Measurements from ENCODE around the gene GLB1L2.

GLB1L2 gene

DNA sequence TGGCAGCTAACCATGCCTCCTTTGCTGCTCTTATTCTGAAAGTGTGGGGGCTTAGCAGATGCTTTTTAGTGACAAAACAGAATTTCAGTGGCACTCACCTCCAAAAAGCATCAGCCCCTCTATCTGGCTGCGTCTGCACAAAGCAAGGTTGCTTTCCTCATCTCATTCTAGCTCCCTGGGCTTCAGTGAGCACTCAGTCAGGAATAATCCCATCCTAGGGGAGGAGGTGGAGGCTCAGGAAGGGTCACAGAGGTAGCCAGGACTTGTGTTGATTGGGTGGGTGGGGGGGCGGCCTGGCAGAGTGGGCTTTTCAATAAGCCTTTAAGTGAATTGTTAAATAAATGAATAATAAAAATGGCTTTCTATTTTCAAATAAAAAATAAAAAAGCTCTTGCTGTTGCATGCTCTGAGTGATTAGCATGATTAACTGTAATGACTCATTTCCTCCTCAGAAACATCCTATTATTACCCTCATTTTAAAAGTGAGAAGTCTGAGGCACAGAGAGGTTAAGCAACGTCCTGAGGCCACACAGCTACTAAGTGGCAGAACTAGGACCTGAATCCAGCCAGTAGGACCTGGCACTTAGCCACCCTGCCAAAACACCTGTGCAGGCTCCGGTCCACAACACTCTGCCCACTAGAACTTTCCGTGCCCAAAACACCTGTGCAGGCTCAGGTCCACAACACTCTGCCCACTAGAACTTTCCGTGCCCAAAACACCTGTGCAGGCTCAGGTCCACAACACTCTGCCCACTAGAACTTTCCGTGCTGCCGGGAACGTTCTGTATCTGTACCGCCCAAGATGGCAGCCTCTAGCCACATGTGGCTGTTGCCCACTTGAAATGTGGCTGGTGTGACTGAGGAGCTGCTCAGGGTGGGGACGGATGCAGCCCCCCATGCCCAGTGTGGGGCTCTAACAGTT, 74.7 kb downstream of the GLB1L2 start:
- no peak for DNase-seq (ENCODE audit: low read depth)

DNA sequence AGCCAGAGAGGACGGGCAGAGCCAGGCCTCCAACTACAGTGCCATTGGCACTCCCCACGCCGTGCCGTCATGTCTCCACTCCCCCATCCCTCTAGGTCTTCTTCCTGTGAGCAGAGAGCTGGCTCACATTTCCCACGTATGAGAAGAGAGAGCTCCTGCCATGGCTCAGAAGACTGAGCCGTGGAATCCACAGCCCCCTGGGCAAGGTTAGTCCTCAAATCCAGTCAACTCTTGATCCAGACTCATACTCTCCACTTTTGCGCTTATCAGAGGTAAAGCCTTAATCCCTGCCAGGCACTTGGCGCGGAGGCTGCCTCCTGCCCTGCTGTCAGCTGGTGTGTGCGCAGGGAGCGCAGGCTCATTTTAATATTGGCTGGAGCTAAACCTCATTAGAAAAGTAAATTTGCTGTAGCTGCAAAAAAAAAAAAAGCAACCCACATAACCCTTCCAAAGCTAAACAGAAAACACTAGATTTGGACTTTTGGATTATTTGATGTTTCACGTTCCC, 75.6 kb downstream of the GLB1L2 start:
- no peak for DNase-seq (ENCODE audit: low read depth)

DNA sequence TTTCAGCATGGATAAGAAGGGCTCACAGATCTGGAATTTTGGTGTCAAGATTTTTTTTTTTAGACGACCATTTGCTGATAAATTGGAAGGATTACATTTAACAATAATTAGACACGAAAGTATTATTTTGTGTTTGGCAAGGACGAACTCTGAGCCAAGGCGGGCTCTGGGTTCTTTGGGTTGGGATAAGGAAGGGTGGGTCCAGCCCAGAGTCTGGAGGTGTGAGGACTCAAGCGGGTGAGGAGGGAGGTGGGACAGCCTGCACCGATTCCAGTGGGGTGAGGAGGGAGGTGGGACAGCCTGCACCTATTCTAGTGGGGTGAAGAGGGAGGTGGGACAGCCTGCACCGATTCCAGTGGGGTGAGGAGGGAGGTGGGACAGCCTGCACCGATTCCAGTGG, 76.1 kb downstream of the GLB1L2 start:
- no peak for DNase-seq (ENCODE audit: low read depth)

DNA sequence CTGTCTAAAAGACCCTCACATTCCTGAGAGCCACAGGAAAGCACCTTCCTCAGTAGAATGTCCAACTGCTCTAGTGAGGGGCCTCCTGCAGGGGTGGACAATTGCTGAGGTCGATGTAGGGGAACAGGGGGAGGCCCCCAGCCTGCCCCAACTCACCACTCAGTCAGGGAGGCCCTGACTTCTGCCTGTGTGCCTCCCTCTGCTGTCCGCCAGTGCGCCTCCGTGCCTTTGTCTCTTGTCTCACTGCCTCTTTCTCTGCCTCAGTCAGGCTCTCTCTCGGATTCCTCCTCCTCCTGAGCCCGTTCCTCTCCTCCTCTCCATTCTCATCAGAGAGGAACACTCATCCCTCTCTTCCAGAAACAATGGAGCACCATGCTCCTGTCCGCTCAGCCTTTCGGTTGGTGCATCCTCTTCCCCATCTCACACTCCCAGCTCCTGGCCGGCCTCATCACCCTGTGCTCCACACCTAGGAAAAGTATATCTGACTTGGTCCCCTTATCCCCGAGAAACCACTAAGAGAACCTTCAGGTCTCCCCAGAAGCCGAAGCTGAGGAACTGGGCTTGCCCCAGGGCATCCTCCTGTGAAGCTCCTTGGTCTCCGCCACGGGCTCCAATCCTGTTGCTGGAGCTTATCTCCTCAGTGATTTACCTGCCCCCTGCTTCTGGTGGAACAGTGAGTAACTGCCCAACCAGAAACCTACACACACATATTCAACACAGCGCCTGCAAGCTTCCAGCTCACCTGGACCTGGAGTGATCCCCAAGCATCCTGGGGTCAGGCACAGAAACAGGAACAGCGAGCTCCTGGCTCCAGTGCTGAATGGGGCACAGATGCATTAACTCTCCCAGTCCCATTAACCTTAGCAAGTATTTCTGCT, 78.0 kb downstream of the GLB1L2 start:
- no peak for DNase-seq (ENCODE audit: low read depth)

DNA sequence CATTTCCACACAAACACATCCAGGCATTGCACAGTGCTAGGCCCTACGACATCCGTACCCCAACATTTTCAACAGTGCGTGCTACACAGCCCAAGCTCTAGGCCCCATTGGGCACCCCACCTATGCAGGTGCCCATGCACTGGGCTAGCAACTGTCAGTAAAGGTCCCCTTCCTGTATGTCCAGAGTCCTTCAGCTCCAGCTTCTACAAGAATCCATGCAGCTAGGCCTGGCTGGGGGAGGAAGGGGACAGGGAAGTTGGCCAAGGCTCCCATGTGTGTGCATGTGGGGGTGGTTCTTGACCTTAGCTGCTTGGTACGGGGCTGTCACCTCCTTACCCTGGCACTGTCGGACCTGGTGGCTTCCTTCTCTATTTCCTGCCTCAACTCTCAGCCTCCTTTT, 79.0 kb downstream of the GLB1L2 start:
- DNase-seq (ENCODE audit: low read depth): no peak

DNA sequence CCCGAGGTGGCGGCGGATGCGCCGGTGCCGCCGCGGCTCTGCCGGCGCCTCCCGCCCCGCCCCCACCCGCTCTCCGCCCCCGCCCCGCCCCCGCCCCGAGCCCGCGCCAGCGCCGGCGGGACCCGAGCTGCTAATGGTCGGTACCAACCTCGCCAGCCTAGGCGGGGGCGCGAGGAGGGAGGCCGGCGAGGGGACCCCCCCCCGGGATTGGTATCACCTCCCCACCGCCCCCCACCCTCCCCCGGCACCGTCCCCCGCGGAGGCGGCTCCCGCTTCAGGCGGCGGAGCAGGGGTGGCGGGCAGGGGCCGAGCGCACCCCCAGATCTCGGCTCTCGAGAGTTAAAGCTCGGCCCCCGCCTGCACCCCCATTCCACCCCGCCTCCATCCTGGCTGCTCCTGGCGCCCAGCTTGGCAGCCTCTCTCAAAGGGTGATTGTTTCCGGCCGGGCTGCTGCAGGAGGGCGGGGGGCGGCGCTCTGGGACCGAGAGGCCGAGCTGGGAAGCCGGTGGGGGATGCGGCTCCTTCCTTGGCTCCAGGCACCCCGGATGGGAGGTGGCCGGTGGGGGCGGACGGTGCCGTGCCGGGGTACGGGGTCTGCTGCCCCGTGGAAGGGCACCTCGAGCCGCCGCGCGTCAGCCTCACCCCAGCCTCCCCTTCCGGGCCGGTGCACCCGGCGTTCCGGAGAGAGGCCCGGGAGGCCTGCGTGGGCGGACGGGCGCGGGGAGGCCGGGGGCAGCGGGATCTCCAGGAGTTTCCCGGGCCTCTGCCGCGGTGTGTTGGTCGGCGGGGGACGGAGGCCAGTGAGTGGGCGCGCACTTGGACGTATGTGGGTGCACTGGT, 80.6 kb downstream of the GLB1L2 start, which contains the start of gene B3GAT1:
Gene B3GAT1, minus strand, starts transcription at position 40 of the 840 bp plus-strand sequence. CDS start 24,583 bp downstream, outside the sequence.
- DNase-seq (ENCODE audit: low read depth): no peak

DNA sequence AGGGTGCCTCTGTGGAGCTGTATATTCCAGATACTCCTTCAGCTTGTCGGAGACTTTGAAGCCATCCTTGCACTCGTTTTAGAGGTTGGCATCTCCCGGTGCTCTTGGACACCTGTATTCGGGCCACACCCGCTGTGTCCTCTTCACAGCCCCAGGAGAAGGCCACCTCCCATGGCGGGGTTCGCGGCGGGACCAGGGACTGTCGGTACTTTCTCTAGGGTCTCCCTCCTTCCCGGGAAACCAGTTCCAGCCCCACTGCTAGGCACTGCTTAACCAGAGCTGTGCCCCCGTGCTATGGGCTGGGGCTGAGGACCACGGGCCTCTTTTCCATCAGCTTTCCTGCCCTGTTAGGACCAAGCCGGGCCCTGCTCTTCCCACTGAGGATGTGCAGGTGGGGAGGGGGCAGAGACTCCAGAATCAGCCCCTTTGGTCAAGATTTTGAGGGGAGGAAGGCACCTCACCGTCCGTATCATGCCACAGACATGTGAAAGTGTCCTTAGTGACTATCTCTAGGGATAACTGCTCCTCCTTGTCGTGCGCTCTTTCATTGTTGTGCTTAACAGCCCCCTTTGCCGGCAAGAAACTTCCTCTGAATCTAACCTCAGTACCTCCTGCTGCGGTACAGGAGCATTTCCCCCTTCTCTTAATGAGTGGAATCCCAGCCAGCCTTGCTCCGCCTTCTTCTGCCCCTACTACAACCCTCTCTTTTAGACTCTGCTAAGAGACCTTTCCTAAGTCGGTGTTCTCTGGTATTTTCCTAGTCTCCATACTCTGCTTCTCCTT, 81.4 kb downstream of the GLB1L2 start:
- no peak for DNase-seq (ENCODE audit: low read depth)

DNA sequence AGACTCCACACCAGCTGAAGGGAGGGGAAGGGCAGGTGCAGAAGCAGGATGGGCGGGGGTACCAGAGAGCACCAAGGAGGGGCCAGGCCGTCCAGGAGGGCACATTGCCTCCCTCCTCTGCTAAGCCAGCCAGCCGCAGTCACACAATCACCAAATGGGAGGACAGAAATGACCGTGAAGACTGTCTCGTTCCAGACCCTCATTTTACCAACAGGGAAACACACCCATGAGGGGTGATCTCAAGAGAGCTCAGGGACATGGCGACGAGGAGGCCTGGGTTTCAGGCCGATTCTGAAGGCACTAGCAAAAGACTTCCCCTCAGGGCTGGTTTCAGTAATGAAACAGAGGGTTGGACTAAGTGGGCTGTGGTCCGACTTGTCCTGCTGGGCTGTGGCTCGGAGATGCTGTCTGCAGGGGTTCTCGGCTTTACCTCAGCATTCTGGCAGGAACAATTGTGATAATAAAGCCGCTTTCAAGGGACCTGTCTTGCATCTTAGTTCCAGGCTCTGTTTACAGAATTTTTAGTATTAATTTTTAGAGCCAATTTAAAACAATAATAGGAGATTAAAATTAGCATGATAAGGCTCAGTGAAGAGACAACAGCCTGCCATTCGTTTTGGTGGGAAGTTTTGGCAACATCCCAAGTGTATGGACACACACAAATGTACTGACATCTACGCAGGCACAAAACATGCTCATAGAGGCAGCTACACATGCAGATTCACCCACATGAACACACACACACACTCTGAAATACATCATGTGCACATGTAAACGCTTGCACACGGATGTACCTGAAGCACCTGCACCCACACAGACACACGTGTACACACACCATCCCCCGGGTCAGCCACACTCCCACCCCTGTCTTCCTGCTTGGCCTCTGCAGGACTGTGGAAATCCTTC, 82.3 kb downstream of the GLB1L2 start:
- no peak for DNase-seq (ENCODE audit: low read depth)

DNA sequence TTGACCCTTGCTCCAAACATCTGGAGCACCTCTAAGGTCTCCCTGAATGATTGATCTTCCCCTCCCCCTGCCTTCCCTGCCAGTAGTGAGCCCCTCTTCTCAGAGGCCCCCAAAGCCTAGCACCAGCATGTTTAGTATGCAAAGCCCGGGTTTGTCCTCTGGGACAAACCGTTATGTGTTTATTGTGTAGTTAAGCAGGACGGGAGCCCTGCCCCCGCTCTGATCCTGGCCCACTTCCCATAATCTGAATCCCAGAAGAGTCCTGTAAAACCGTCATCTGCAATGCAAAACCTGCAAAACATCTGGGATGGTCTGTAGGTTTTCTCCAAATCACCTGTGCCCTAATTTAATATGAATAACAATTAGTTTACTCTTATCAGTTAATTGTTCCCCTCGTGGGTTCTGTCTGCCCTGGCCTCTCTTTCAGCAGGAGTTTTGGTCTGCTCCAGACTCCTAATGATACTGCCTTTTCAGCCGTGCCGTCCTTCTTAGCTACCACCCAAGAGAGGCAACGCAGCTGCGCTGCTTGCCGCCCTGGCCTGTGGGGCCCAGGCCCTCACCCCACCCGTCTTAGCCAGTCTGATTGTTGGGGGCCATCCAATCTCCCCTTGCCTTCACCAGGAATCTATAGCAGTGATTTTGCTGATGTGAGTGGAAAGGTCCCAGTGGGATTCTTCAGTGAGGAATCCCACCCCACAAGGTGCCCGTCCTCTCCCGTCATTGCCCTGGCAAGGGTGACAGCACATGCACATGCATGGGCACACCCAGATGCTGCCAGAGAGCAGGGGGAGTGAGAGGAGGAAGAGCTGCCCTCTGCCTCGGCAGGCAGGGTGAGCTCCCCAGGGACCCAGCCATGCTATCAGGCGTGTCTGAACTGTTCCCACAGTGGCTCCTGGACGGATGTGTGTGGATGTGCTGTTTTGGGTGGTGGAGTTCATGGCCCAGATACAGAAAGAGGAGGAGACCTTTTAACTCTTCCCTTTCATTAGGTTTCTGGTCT, 83.3 kb downstream of the GLB1L2 start:
- DNase-seq (ENCODE audit: low read depth): no peak

DNA sequence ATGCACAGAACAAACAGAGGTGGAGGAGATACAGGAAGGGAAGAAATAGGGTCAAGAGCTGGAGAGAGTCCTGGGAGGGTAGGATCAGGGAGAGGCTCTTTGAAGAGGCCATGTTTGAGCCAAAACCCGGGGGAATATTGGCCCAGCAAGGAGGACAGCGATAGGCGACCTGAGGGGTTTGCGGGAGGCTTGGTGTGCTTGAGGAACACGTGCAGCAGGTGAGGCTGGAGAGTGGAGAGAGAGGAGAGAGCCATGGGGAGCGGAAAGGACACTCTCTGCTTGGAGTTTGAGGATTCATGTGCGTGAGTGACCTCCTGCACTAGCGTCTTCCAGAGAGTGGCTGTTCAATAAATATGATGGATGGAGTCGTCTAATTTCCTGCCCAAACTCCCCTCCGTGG, 84.9 kb downstream of the GLB1L2 start:
- no peak for DNase-seq (ENCODE audit: low read depth)

DNA sequence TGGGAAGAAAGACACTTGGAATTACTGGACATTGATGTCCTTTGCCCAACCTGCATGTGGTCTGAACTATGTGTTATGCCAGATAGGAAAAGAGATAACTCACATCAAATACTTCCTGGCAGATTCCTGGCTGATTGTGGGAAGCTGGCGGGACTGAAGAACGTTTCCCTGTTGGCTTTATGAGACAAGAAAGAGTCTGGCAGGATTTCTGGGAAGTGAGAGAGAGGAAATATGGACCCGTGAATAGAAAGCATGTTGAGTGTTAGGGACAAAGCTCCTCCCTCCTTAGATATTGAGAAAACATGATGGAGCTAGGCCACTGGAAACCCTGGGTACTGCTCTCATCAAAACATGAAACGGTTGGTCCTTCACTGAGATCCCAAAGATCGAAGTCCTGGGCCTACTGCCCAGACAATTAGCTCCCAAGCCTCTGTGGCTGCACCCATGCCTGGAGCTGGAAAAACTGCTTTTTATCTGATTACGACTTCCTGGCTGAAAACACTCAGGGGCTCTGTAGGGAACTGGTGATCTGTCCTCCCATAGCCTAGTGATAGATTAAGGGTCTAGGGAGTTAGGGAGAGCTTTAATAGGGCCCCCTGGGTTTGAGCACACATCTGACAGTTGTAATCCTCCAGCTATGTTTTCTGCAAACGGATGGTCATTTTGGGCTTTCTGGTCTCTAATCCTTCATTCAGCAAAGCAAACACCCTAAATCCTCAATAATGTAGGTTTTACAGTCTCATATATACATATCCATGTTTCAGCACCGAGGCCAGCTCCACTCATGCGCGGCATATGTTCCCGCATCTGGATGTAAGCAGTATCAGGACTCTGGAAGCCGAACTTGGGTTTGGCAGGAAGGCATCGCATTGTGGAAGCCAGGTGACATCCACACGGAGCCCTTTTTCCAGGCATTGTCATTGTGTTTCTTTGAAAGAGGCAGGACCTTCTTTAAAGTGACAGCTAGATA, 86.4 kb downstream of the GLB1L2 start:
- peak; percentile 4 for DNase-seq (ENCODE audit: low read depth)

DNA sequence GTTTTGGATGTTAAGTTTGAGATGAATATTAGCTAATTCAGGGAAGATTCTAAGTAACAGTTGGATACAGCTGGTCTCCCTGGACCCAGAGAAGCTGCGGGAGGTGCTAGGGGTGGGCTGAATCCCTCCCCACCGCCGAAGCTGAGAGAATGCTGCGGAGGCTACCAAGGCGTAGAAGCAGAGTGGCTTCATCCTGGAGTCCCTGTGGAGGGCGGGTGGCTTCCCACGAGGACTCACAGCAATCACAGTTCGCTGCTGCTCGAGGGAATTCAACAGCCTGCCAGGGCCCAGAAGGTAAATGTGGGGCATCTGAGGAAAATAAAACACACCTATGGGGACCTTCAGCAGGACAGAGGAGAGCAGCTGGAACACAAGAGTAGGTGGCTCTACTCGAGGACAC, 91.3 kb downstream of the GLB1L2 start:
- no peak for DNase-seq (ENCODE audit: low read depth)

DNA sequence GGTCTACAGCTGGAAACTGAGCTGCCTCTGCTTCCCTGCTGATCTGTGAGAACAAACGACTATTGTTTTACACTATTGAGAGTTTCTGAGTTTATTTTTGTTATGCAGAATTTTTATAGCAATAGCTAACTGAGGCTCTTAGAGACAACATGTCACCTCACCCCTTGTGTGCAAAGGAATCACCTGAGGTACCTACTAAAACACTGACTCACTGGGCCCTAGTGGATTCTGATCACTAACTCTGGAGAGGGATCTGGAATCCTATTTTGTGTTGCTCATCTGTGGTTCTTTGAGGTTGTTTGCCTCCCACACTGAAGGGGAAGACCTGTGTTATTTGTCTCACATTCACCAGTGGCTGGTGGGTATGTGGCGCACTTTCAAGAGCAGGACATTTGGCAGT, 93.6 kb downstream of the GLB1L2 start:
- no peak for DNase-seq (ENCODE audit: low read depth)
